Measurements from ENCODE around the gene INPP4B. TPM values are rescaled to one million over a fixed set of nuclear protein-coding genes. Genes with fewer than 3 reads are reported as not detected.
A peak's percentile ranks its signal among the peaks of the same experiment; 100 is the strongest.

Gene INPP4B
- total and polyA plus RNA-seq, 7 donors = 4.2 to 27.3 (median 17.2) TPM

DNA sequence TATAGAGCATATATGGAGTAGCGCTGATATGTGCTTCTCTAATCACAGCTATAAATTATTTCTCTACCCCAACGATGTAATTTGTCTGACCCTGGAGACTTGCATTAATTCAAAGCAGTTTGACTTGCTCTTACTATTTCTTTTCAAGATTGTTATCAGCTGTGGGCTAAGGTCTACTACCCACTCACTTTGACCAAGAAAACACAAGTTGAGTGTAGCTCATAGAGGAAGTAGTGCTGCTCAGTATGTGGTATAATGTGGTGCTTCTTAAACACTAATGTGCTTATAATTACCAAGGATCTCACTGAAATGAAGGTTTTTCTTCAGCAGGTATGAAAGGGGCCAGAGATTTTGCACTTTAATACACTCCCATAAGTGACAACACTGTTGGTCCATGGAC is 70.1 kb downstream of the INPP4B start:
- Histone ChIP-seq H3K4me3 (no peak overlapping the region), H3K36me3 (no peaks in the 10 kb centered on the region), H3K9me3 (no peaks in the 10 kb centered on the region), H3K27me3 (no peaks in the 10 kb centered on the region), H3K4me1 (peaks cover 0 to 15% (median 10%) of the 10 kb centered on the region in 4 donors), H3K27ac (no peak overlapping the region)
- DNase-seq = no peak
- intact Hi-C loops (cut with DNase I) = no loop called here
- TF ChIP-seq POLR2A (IDR thresholded peaks at IDR 0.05) (no peak), EP300 (IDR thresholded peaks at IDR 0.05) (no peak), POLR2AphosphoS5 (IDR thresholded peaks at IDR 0.05) (no peak)
- TF ChIP-seq, protein P1, sequence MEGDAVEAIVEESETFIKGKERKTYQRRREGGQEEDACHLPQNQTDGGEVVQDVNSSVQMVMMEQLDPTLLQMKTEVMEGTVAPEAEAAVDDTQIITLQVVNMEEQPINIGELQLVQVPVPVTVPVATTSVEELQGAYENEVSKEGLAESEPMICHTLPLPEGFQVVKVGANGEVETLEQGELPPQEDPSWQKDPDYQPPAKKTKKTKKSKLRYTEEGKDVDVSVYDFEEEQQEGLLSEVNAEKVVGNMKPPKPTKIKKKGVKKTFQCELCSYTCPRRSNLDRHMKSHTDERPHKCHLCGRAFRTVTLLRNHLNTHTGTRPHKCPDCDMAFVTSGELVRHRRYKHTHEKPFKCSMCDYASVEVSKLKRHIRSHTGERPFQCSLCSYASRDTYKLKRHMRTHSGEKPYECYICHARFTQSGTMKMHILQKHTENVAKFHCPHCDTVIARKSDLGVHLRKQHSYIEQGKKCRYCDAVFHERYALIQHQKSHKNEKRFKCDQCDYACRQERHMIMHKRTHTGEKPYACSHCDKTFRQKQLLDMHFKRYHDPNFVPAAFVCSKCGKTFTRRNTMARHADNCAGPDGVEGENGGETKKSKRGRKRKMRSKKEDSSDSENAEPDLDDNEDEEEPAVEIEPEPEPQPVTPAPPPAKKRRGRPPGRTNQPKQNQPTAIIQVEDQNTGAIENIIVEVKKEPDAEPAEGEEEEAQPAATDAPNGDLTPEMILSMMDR (IDR thresholded peaks at IDR 0.05) = no peak
- WGBS, 2 donors = 69 to 89% methylated on average over 2 of the region's 2 CpGs

GRCh38 chr4:142773505-142773904 is 72.6 kb downstream of the INPP4B start:
- intact Hi-C loops (cut with DNase I) = no loop called here
- TF ChIP-seq, protein P1 (IDR thresholded peaks at IDR 0.05) = no peak
- TF ChIP-seq POLR2A (IDR thresholded peaks at IDR 0.05) (no peak), POLR2AphosphoS5 (IDR thresholded peaks at IDR 0.05) (no peak)
- no peak for DNase-seq
- no peaks in the 10 kb centered on the region for H3K36me3 ChIP-seq
- no peaks in the 10 kb centered on the region for H3K9me3 ChIP-seq
- peaks cover 0 to 3% (median 2%) of the 10 kb centered on the region in 4 donors for H3K4me1 ChIP-seq
- 92 to 97% methylated on average over 2 of the region's 2 CpGs for WGBS, 2 donors
- no peak overlapping the region for H3K4me3 ChIP-seq
- H3K27ac ChIP-seq = no peak overlapping the region
- H3K27me3 ChIP-seq = no peaks in the 10 kb centered on the region

DNA sequence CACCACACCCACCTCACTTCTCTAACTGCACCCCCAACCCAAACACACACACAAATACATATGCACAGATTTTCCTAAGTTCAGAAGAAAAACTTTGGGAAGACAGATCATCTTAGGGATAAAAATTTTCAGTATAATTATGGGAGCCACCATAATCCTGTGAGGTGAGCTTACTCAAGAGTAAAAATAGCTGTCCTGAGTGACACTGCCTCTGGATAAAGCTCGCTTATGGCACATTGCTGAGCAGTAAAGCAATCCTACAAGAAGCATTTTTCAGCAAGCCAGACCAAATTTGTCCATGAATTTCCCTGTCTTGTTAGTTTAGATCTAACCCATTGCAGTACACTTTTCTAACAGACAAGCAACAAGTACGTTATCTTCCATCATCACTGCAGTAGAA is 83.8 kb downstream of the INPP4B start:
- intact Hi-C loops (cut with DNase I) = no loop called here
- no peaks in the 10 kb centered on the region for H3K9me3 ChIP-seq
- no peak for DNase-seq
- TF ChIP-seq, protein P1 (IDR thresholded peaks at IDR 0.05) = no peak
- H3K4me3 ChIP-seq = no peak overlapping the region
- no peaks in the 10 kb centered on the region for H3K27me3 ChIP-seq
- H3K27ac ChIP-seq = no peak overlapping the region
- WGBS, 2 donors = 89 to 96% methylated on average over 2 of the region's 2 CpGs
- H3K36me3 ChIP-seq = no peaks in the 10 kb centered on the region
- no peaks in the 10 kb centered on the region for H3K4me1 ChIP-seq

- intact Hi-C loops (cut with DNase I) = no loop called here
- TF ChIP-seq, protein P1 (IDR thresholded peaks at IDR 0.05) = no peak
- TF ChIP-seq POLR2A (IDR thresholded peaks at IDR 0.05) (no peak), EP300 (IDR thresholded peaks at IDR 0.05) (no peak), POLR2AphosphoS5 (IDR thresholded peaks at IDR 0.05) (no peak)
- H3K4me1 ChIP-seq = peaks cover 0 to 4% (median 0%) of the 10 kb centered on the region in 4 donors
- WGBS, 2 donors = 73 to 87% methylated on average over 6 of the region's 6 CpGs
- no peak overlapping the region for H3K4me3 ChIP-seq
- H3K27me3 ChIP-seq = no peaks in the 10 kb centered on the region
- DNase-seq = no peak
- no peaks in the 10 kb centered on the region for H3K9me3 ChIP-seq
- peak overlapping the region in 3 of 4 donors; percentile 17 to 33 (median 25) for H3K27ac ChIP-seq
- no peaks in the 10 kb centered on the region for H3K36me3 ChIP-seq
Observed at GRCh38 chr4:142752202-142752786, 93.8 kb downstream of the INPP4B start.
